Hepatocyte (in vitro differentiated cells): ENCODE measurements around the gene C2orf68. TPM values are rescaled to one million over a fixed set of nuclear protein-coding genes. Genes with fewer than 3 reads are reported as not detected.
"Not testable (repeated sequence)": the region's sequence is repeated elsewhere in the genome, so short reads cannot be mapped to it uniquely, and the experiment has no call there.

Experiments
- DNase-seq: peaks from one replicate; pipeline ENCODE4 v3.0.0-alpha.2; 2016; ENCODE audit warnings: low spot score
- H2AFZ ChIP-seq: fragments of 200-600 bp; sonication (generic); 2 replicates; pipeline ENCODE4 v1.6.0; 2016; ENCODE audit warnings: antibody characterized with exemption, mild to moderate bottlenecking
- H3K27ac ChIP-seq: fragments of 200-600 bp; sonication (generic); 2 replicates; pipeline ENCODE4 v1.5.1; 2016; ENCODE audit warnings: mild to moderate bottlenecking
- H3K27me3 ChIP-seq: fragments of 200-600 bp; sonication (generic); 2 replicates; pipeline ENCODE4 v1.6.1; 2016
- H3K36me3 ChIP-seq: fragments of 200-600 bp; sonication (generic); replicated peaks from 2 replicates; pipeline ENCODE4 v1.5.1; 2016; ENCODE audit warnings: low read depth; ENCODE audit not compliant: insufficient read depth
- H3K4me1 ChIP-seq: fragments of 200-600 bp; sonication (generic); 2 replicates; pipeline ENCODE4 v1.5.1; 2016; ENCODE audit warnings: mild to moderate bottlenecking, moderate library complexity; ENCODE audit not compliant: insufficient read depth
- H3K4me2 ChIP-seq: fragments of 200-600 bp; sonication (generic); 2 replicates; pipeline ENCODE4 v1.6.0; 2016
- H3K4me3 ChIP-seq: fragments of 200-600 bp; sonication (generic); 2 replicates; pipeline ENCODE4 v1.5.1; 2016; ENCODE audit warnings: mild to moderate bottlenecking
- H3K79me2 ChIP-seq: fragments of 200-600 bp; sonication (generic); 2 replicates; pipeline ENCODE4 v1.6.0; 2017; ENCODE audit warnings: mild to moderate bottlenecking
- H3K9me2 ChIP-seq: fragments of 200-600 bp; sonication (generic); replicated peaks from 2 replicates; pipeline ENCODE4 v1.6.0; 2017; ENCODE audit warnings: mild to moderate bottlenecking; ENCODE audit not compliant: insufficient read depth
- H3K9me3 ChIP-seq: fragments of 200-600 bp; sonication (generic); 2 replicates; pipeline ENCODE4 v1.5.1; 2016; ENCODE audit warnings: low read depth, mild to moderate bottlenecking
- H4K20me1 ChIP-seq: fragments of 200-600 bp; sonication (generic); 2 replicates; pipeline ENCODE4 v1.6.0; 2016; ENCODE audit warnings: mild to moderate bottlenecking; ENCODE audit not compliant: insufficient read depth, poor library complexity, severe bottlenecking
- EZH2 ChIP-seq: fragments of 200-600 bp; sonication (generic); IDR thresholded peaks from 2 replicates; pipeline ENCODE4 v1.6.1; 2016; ENCODE audit warnings: antibody characterized with exemption, mild to moderate bottlenecking, borderline replicate concordance
- EZH2phosphoT487 ChIP-seq: fragments of 200-600 bp; sonication (generic); IDR thresholded peaks from one replicate; pipeline ENCODE4 v1.6.1; 2018; ENCODE audit warnings: antibody characterized with exemption, mild to moderate bottlenecking, low read depth, moderate library complexity; ENCODE audit not compliant: unreplicated experiment, severe bottlenecking
- WGBS: methylation state at CpG from one replicate; pipeline ENCODE4 v1.1.6; 2016; ENCODE audit warnings: low lambda C conversion rate; ENCODE audit errors: missing lambda C conversion rate; 5-methylcytosine and 5-hydroxymethylcytosine counted together
- polyA plus RNA-seq: library from polyadenylated mRNA; unstranded; fragments of >200 nt; fragmentation: Nextera tagmentation; extraction: Ambion mirVana; gene quantifications from 2 replicates; pipeline ENCODE4 v1.2.1, GENCODE V29; 2016
- total RNA-seq: library from RNA; depleted of rRNA; stranded (reverse); fragments of >200 nt; gene quantifications from 2 replicates; pipeline ENCODE4 v1.2.3, GENCODE V29; 2014
- TF ChIP-seq, protein P1 (sequence below): fragments of 200-600 bp; sonication (generic); IDR thresholded peaks from 2 replicates; pipeline ENCODE4 v1.5.1; 2016; ENCODE audit warnings: antibody characterized with exemption, mild to moderate bottlenecking; ENCODE audit not compliant: poor library complexity

The C2orf68 gene
- total and polyA plus RNA-seq, 2 experiments from 2014 or later, result 21.6 to 28.3 TPM

DNA sequence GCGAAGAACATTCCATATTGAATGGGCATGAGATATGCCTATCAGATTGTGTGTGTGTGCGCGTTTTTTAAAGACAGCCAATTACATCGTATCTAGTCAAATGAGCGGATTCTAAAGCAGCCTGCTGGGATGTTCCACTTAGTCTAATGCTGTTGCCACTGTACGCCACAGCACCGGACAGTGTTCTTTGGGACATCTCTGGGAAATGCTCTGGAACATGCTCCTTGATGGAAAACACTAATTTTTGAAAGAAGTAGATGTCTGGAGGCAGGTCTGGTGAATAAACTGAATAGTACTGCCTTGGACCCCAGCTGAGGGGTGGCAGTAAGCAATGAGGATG is 5.8 kb downstream of the C2orf68 start:
- 71% methylated on average over 7 of the region's 7 CpGs for WGBS
- DNase-seq, result no peak
- H3K36me3 ChIP-seq, result no peaks in the 10 kb centered on the region
- H3K4me2 ChIP-seq, result peak overlapping the region; percentile 60
- TF ChIP-seq EZH2phosphoT487 (no peak), EZH2 (no peak)
- TF ChIP-seq, protein P1, sequence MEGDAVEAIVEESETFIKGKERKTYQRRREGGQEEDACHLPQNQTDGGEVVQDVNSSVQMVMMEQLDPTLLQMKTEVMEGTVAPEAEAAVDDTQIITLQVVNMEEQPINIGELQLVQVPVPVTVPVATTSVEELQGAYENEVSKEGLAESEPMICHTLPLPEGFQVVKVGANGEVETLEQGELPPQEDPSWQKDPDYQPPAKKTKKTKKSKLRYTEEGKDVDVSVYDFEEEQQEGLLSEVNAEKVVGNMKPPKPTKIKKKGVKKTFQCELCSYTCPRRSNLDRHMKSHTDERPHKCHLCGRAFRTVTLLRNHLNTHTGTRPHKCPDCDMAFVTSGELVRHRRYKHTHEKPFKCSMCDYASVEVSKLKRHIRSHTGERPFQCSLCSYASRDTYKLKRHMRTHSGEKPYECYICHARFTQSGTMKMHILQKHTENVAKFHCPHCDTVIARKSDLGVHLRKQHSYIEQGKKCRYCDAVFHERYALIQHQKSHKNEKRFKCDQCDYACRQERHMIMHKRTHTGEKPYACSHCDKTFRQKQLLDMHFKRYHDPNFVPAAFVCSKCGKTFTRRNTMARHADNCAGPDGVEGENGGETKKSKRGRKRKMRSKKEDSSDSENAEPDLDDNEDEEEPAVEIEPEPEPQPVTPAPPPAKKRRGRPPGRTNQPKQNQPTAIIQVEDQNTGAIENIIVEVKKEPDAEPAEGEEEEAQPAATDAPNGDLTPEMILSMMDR, result no peak
- H2AFZ ChIP-seq, result no peak overlapping the region
- H3K9me2 ChIP-seq, result no peaks in the 10 kb centered on the region
- peak overlapping the region; percentile 73 for H3K27ac ChIP-seq
- H3K27me3 ChIP-seq, result no peaks in the 10 kb centered on the region
- peaks cover 46% of the 10 kb centered on the region for H3K79me2 ChIP-seq
- no peaks in the 10 kb centered on the region for H3K9me3 ChIP-seq
- H4K20me1 ChIP-seq, result peaks cover 1% of the 10 kb centered on the region
- peaks cover 40% of the 10 kb centered on the region for H3K4me1 ChIP-seq
- no peak overlapping the region for H3K4me3 ChIP-seq

DNA sequence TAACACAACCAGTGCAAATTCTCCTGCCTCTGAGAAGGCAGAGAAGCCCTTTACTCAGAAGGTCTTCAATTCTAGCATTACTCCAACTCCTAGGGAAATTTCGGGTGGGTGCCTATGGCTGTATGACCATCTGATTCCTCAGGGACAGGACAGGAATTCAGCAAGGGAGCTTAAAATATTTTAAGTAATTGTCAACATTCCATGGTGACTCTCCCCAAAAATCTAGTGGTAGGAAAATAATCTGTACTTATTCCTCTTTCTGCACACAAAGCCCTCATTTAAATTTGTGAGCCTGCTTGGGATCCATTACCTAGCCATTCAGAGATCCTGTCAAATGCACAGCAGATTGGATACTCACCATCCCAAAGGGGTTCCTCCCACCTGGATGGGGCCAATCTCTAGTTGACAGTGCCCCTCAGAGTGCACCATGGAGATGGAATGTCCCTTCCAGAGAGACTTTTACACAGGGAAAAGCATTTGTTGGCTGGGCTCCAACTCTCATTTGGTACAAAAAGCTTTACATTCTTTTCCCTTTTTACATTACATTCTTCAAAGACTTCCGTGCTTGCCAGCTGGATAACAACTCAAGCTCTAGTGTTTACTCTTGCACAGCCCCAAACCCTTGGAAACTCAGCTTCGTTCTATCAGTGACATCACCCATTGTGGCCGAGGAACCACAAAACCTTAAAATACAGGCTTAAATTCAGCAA is 6.3 kb downstream of the C2orf68 start:
- no peak overlapping the region for H3K4me3 ChIP-seq
- H2AFZ ChIP-seq, result no peak overlapping the region
- H3K27ac ChIP-seq, result peak overlapping the region; percentile 73
- peak; percentile 69 for DNase-seq
- H3K4me2 ChIP-seq, result peak overlapping the region; percentile 60
- peaks cover 37% of the 10 kb centered on the region for H3K4me1 ChIP-seq
- H3K27me3 ChIP-seq, result no peaks in the 10 kb centered on the region
- H3K36me3 ChIP-seq, result no peaks in the 10 kb centered on the region
- H4K20me1 ChIP-seq, result no peaks in the 10 kb centered on the region
- no peaks in the 10 kb centered on the region for H3K9me2 ChIP-seq
- TF ChIP-seq EZH2 (no peak), EZH2phosphoT487 (no peak)
- TF ChIP-seq, protein P1, result no peak
- H3K79me2 ChIP-seq, result peaks cover 45% of the 10 kb centered on the region
- H3K9me3 ChIP-seq, result no peaks in the 10 kb centered on the region
- 33% methylated on average over 4 of the region's 4 CpGs for WGBS

DNA sequence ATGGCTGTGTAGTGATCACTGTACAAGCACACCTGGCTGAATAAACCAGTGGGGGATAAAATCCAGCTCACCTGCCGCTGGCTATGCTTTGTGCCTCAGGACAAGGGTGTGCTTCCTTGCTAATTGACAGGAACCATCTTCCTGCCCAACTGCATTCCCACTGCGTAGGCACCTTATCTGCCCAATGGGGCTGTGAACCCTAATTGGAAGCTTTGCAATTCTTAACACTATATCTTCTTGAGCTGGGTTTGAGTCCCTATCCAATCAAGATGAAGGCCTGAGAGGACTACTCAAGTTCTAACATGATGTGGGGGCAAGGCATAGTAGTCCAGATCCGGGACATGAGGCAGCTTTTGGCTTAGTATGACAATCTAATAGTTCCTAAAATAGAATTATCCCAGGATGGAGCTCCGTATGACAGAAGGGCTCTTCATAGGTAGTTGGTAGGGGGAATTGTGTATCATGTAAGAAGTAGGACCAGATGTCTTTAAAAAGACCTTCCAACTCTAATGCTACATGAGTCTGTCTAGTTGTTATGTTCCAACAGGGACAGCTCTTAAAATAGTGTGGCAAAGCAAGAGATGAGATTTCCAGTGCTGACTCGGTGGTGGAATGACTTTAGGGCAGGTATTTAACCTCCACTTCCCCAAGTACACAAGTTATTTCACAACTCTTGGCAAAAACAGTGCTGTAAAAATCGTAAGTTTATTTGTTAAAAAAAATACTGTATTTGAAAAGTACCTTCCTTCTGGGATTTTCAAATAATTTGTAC is 7.1 kb downstream of the C2orf68 start:
- no peaks in the 10 kb centered on the region for H3K36me3 ChIP-seq
- H2AFZ ChIP-seq, result no peak overlapping the region
- TF ChIP-seq EZH2, result no peak
- TF ChIP-seq, protein P1, result no peak
- no peak for TF ChIP-seq EZH2phosphoT487
- no peaks in the 10 kb centered on the region for H3K9me3 ChIP-seq
- no peak for DNase-seq
- peak overlapping the region; percentile 73 for H3K27ac ChIP-seq
- H3K79me2 ChIP-seq, result peaks cover 37% of the 10 kb centered on the region
- H3K27me3 ChIP-seq, result no peaks in the 10 kb centered on the region
- H3K9me2 ChIP-seq, result no peaks in the 10 kb centered on the region
- peak overlapping the region; percentile 78 for H3K4me2 ChIP-seq
- H4K20me1 ChIP-seq, result no peaks in the 10 kb centered on the region
- peaks cover 33% of the 10 kb centered on the region for H3K4me1 ChIP-seq
- WGBS, result 77% methylated on average over 6 of the region's 6 CpGs
- H3K4me3 ChIP-seq, result no peak overlapping the region

DNA sequence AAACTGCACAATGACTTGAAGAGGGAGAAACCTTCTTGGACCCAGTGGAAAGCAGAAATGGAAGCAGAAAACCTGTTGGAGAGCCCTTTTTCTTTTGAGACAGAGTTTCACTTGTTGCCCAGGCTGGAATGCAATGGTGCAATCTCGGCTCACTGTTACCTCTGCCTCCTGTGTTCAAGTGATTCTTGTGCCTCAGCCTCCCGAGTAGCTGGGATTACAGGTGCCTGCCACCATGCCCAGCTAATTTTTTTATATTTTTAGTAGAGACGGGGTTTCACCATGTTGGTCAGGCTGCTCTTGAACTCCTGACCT is 7.8 kb downstream of the C2orf68 start:
- Histone ChIP-seq H3K27ac (peak overlapping the region; percentile 73), H3K4me2 (peak overlapping the region; percentile 78), H3K79me2 (peaks cover 34% of the 10 kb centered on the region), H3K4me1 (peaks cover 33% of the 10 kb centered on the region)
- WGBS, result 79% methylated on average over 3 of the region's 3 CpGs
- H3K36me3 ChIP-seq, H3K4me3 ChIP-seq, H4K20me1 ChIP-seq, H2AFZ ChIP-seq, H3K27me3 ChIP-seq, H3K9me2 ChIP-seq, DNase-seq, H3K9me3 ChIP-seq: not testable (repeated sequence)
